Spleen (tissue), 11 donors: ENCODE data around the gene EPHB1. TPM values are rescaled to one million over a fixed set of nuclear protein-coding genes. Genes with fewer than 3 reads are reported as not detected.

Experiments
- DNase-seq: peaks from one replicate; pipeline ENCODE4 v3.0.0-alpha.2; 2020
- H3K27ac ChIP-seq, 8 donors: fragments of 200-600 bp; sonication (generic) in 7 of 8; 1 replicate in 4 of 8; 2 replicates in 4 of 8; pipeline versions ENCODE4 v1.5.0 to v1.8.0; 2016 to 2021; ENCODE audit warnings: inconsistent platforms in 4 of 8, mild to moderate bottlenecking in 4 of 8, moderate library complexity in 1 of 8
- H3K27me3 ChIP-seq, 7 donors: fragments of 200-600 bp; sonication (generic) in 6 of 7; replicated peaks in 1 of 7; 1 replicate in 4 of 7; 2 replicates in 3 of 7; pipeline versions ENCODE4 v1.5.0 to v1.8.0; 2016 to 2021; ENCODE audit warnings: inconsistent platforms in 3 of 7, mild to moderate bottlenecking in 1 of 7
- H3K36me3 ChIP-seq, 6 donors: fragments of 200-600 bp; sonication (generic) in 5 of 6; 1 replicate in 4 of 6; 2 replicates in 2 of 6; pipeline versions ENCODE4 v1.5.0 to v1.8.0; 2016 to 2021; ENCODE audit warnings: inconsistent platforms in 2 of 6
- H3K4me1 ChIP-seq, 6 donors: fragments of 200-600 bp; sonication (generic) in 5 of 6; 1 replicate in 3 of 6; 2 replicates in 3 of 6; pipeline versions ENCODE4 v1.5.0 to v1.8.0; 2016 to 2021; ENCODE audit warnings: inconsistent platforms in 3 of 6
- H3K4me3 ChIP-seq, 8 donors: fragments of 200-600 bp; sonication (generic) in 7 of 8; 1 replicate in 4 of 8; 2 replicates in 4 of 8; pipeline versions ENCODE4 v1.5.0 to v1.8.0; 2016 to 2021; ENCODE audit warnings: inconsistent platforms in 4 of 8, mild to moderate bottlenecking in 4 of 8, moderate library complexity in 2 of 8
- H3K9me3 ChIP-seq, 8 donors: fragments of 200-600 bp; sonication (generic) in 7 of 8; 1 replicate in 4 of 8; 2 replicates in 4 of 8; pipeline versions ENCODE4 v1.5.0 to v1.8.0; 2016 to 2021; ENCODE audit warnings: inconsistent platforms in 4 of 8
- POLR2A ChIP-seq, 3 donors: fragments of 450-650 bp; IDR thresholded peaks; one replicate each; pipeline ENCODE4 v1.5.1; 2017; ENCODE audit warnings: antibody characterized with exemption in 3 of 3, mild to moderate bottlenecking in 1 of 3
- POLR2AphosphoS5 ChIP-seq, 3 donors: sonication (generic); formaldehyde crosslinking; IDR thresholded peaks; one replicate each; pipeline ENCODE4 v1.5.1; 2017; ENCODE audit warnings: antibody characterized with exemption in 3 of 3
- WGBS, 5 donors: extraction: QIAGEN DNeasy Blood & Tissue Kit in 3 of 5; methylation state at CpG; one replicate each; pipeline versions ENCODE4 v1.1.5 to v1.1.7; 2013 to 2018; 5-methylcytosine and 5-hydroxymethylcytosine counted together
- intact Hi-C: fragments of 100-400 bp; cut with DNase I; formaldehyde crosslinking; loops from one replicate; pipeline ENCODE4 v1.15.0; 2023; ENCODE audit warnings: low total_unique reads
- polyA plus RNA-seq, 3 donors: library from polyadenylated mRNA; stranded (reverse); fragments of 200-250 nt; gene quantifications; one replicate each; pipeline ENCODE4 v1.2.1, GENCODE V29; 2013
- total RNA-seq, 7 donors: library from RNA; depleted of rRNA in 3 of 7; stranded (reverse); fragments of >200 nt in 3 of 7; fragmentation: NEBNext Ultra II Directional in 4 of 7; extraction: Animal tissue kit (Norgen Biotek cat#: 25700) in 4 of 7; gene quantifications; one replicate each; pipeline versions ENCODE4 v1.1.0 to v1.2.1, GENCODE V29; 2016 to 2021
- TF ChIP-seq, protein P1 (sequence below), 11 experiments: fragments of 200-600 bp in 7 of 11; fragments of 450-650 bp in 4 of 11; sonication (generic) in 4 of 11; IDR thresholded peaks in 8 of 11; conservative IDR thresholded peaks in 3 of 11; 1 replicate in 7 of 11; 2 replicates in 4 of 11; pipeline versions ENCODE4 v1.4.0 to v1.8.0; 2016 to 2021; ENCODE audit warnings: antibody characterized with exemption in 11 of 11, inconsistent platforms in 4 of 11, mild to moderate bottlenecking in 1 of 11
- donor health status: healthy with polysubstance abuse.
- donor health status: DM: no; HTN: no; CAD: no; lungs with moderate emphysema.
- donor health status: DM: no; HTN: no; CAD: no.
- donor health status: Bipolar disorder and iron deficiency.
- donor health status: healthy.
- donor health status: DM: no; HTN: no; CAD: no.
- donor health status: DM: yes; HTN: yes; CAD: no.

EPHB1 gene
- total and polyA plus RNA-seq, 10 donors: 0.20 to 14.0 (median 3.0) TPM

DNA sequence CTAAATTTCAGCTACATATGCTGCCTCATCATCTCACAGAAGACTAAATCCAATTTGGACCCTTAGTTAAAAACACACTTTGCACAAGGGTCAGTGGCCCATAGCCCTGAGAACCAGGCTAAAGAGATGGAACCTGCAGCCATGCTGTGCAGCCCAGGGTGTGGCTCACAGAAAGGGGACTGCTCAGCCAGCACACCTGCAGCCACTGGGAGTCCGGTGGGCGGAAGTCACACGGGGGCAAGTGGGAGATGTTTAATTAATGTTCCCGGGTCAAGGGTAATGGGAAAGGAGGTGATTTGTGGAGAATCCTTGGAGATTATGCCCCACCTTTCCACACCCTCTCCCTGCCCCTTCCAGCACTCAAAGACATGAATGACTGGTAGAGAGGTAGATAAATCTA is 467.4 kb downstream of the EPHB1 start:
- intact Hi-C loops: no loop called here
- Histone ChIP-seq H3K4me1 (no peaks in the 10 kb centered on the region), H3K4me3 (no peak overlapping the region), H3K9me3 (no peaks in the 10 kb centered on the region), H3K27me3 (peaks cover 0 to 4% (median 0%) of the 10 kb centered on the region in 7 donors), H3K36me3 (no peaks in the 10 kb centered on the region), H3K27ac (no peak overlapping the region)
- DNase-seq: no peak
- TF ChIP-seq POLR2AphosphoS5 (IDR thresholded peaks at IDR 0.05) (no peak), POLR2A (IDR thresholded peaks at IDR 0.05) (no peak)
- TF ChIP-seq, protein P1, sequence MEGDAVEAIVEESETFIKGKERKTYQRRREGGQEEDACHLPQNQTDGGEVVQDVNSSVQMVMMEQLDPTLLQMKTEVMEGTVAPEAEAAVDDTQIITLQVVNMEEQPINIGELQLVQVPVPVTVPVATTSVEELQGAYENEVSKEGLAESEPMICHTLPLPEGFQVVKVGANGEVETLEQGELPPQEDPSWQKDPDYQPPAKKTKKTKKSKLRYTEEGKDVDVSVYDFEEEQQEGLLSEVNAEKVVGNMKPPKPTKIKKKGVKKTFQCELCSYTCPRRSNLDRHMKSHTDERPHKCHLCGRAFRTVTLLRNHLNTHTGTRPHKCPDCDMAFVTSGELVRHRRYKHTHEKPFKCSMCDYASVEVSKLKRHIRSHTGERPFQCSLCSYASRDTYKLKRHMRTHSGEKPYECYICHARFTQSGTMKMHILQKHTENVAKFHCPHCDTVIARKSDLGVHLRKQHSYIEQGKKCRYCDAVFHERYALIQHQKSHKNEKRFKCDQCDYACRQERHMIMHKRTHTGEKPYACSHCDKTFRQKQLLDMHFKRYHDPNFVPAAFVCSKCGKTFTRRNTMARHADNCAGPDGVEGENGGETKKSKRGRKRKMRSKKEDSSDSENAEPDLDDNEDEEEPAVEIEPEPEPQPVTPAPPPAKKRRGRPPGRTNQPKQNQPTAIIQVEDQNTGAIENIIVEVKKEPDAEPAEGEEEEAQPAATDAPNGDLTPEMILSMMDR (IDR thresholded peaks at IDR 0.05 in 8 of 11, conservative IDR thresholded peaks at IDR 0.05 in 3 of 11): no peak
- WGBS, 5 donors: 81 to 95% (median 92%) methylated on average over 4 of the region's 4 CpGs

DNA sequence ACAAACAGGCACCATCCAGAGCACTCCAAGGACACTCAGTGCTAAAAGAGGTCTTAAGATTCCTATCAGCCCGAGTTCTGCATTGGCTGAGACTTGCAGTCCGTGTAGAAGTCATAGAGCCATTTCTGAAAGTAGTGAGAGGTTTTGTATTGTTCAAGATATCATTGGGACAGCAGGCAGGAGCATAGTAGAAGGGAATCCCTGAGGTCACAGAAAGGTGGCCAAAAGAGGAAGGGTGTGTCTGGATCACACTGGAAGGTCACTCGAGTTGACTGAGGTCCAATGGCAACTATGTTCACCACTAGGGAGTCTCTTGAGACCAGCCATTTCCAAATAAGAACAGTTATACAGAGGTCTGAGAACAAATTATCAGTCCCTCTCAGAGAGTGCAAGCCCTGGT is 468.3 kb downstream of the EPHB1 start:
- Histone ChIP-seq H3K9me3 (no peaks in the 10 kb centered on the region), H3K27ac (no peak overlapping the region), H3K4me1 (no peaks in the 10 kb centered on the region), H3K27me3 (peaks cover 0 to 4% (median 0%) of the 10 kb centered on the region in 7 donors), H3K36me3 (no peaks in the 10 kb centered on the region), H3K4me3 (no peak overlapping the region)
- DNase-seq: no peak
- no peak for TF ChIP-seq POLR2A (IDR thresholded peaks at IDR 0.05)
- no peak for TF ChIP-seq POLR2AphosphoS5 (IDR thresholded peaks at IDR 0.05)
- TF ChIP-seq, protein P1 (IDR thresholded peaks at IDR 0.05 in 8 of 11, conservative IDR thresholded peaks at IDR 0.05 in 3 of 11): no peak
- intact Hi-C loops: no loop called here
- WGBS, 5 donors: 59 to 84% (median 67%) methylated on average over 3 of the region's 3 CpGs

DNA sequence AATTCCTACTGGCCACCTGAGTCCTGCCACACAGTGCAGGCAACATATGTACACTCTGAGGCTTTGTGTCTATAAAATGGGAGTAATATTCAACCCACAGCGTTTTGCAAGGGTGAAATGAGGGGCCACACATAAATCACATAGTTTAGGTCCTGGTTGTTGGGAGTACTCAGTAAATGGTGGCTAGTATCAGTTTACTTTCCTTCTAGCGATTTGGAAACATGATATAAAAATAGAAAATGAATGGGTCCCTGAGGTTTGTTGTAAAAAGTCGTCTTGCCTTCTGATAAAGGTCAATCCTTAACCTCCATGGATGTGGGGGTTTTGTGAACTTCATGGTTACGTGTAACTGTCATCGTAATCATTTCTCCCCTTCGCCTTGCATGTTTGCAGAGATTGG is 472.4 kb downstream of the EPHB1 start:
- DNase-seq: no peak
- TF ChIP-seq POLR2A (IDR thresholded peaks at IDR 0.05) (no peak), POLR2AphosphoS5 (IDR thresholded peaks at IDR 0.05) (no peak)
- TF ChIP-seq, protein P1 (IDR thresholded peaks at IDR 0.05 in 8 of 11, conservative IDR thresholded peaks at IDR 0.05 in 3 of 11): no peak
- Histone ChIP-seq H3K27me3 (no peaks in the 10 kb centered on the region), H3K4me1 (no peaks in the 10 kb centered on the region), H3K27ac (no peak overlapping the region), H3K36me3 (no peaks in the 10 kb centered on the region), H3K4me3 (no peak overlapping the region), H3K9me3 (no peaks in the 10 kb centered on the region)
- intact Hi-C loops: no loop called here
- 83 to 93% (median 88%) methylated on average over 6 of the region's 6 CpGs for WGBS, 5 donors

DNA sequence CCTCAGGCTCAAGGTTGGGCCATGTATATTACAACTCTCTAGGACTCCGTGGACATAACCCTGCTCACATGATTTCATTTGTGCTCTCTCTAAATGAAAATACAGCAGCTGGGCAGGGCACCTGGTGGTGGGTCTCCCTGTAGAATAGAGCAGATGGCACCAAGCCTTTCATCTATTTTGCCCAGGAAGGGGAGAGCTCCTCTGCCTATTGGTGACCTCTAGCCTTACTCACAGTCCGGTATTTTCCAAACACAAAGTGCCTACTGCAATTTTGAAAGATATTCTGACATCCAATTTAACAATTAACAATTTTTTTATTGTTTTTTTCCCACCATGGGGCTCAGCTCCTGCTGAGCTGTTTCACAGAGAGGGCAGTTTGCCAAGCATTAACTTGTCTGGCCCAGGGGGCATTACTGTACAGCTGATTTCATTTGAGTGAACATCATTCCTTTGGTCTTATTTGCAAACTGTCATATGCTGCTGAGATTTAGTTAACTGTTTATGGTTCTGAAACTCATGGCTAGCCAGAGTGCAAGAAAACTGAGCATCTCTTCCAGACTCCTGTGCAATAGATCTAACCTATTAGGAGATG is 474.0 kb downstream of the EPHB1 start:
- TF ChIP-seq, protein P1 (IDR thresholded peaks at IDR 0.05 in 8 of 11, conservative IDR thresholded peaks at IDR 0.05 in 3 of 11): no peak
- no peak for TF ChIP-seq POLR2A (IDR thresholded peaks at IDR 0.05)
- TF ChIP-seq POLR2AphosphoS5 (IDR thresholded peaks at IDR 0.05): no peak
- no peaks in the 10 kb centered on the region for H3K9me3 ChIP-seq
- no peaks in the 10 kb centered on the region for H3K27me3 ChIP-seq
- H3K4me1 ChIP-seq: no peaks in the 10 kb centered on the region
- no peak overlapping the region for H3K4me3 ChIP-seq
- no peak for DNase-seq
- H3K27ac ChIP-seq: no peak overlapping the region
- H3K36me3 ChIP-seq: no peaks in the 10 kb centered on the region
- intact Hi-C loops: no loop called here
- 68 to 86% (median 76%) methylated on average over 2 of the region's 2 CpGs for WGBS, 5 donors
